ENCODE data around the gene RAI14.
"Not testable (repeated sequence)": the region's sequence is repeated elsewhere in the genome, so short reads cannot be mapped to it uniquely, and the experiment has no call there.

Gene RAI14

GRCh38 chr5:34770486-34770885 is 114.4 kb downstream of the RAI14 start:
- no peak for DNase-seq (ENCODE audit: low read depth in 2 of 2)

GRCh38 chr5:34771076-34771475 is 114.9 kb downstream of the RAI14 start:
- no peak for DNase-seq (ENCODE audit: low read depth in 2 of 2)

GRCh38 chr5:34772267-34773098 is 116.4 kb downstream of the RAI14 start:
- DNase-seq (ENCODE audit: low read depth in 2 of 2) = no peak

- DNase-seq (ENCODE audit: low read depth in 2 of 2) = no peak
These were observed 118.0 kb downstream of the RAI14 start for GRCh38 chr5:34774139-34774538.

GRCh38 chr5:34774678-34775077 is 118.5 kb downstream of the RAI14 start:
- DNase-seq (ENCODE audit: low read depth in 2 of 2) = not testable (repeated sequence)

GRCh38 chr5:34775886-34776285 is 119.8 kb downstream of the RAI14 start:
- no peak for DNase-seq (ENCODE audit: low read depth in 2 of 2)

- no peak for DNase-seq (ENCODE audit: low read depth in 2 of 2)
These were observed 122.1 kb downstream of the RAI14 start for GRCh38 chr5:34778091-34778850.

GRCh38 chr5:34783892-34784291 is 127.8 kb downstream of the RAI14 start:
- DNase-seq (ENCODE audit: low read depth in 2 of 2) = not testable (repeated sequence)

GRCh38 chr5:34787035-34787434 is 130.9 kb downstream of the RAI14 start:
- no peak for DNase-seq (ENCODE audit: low read depth in 2 of 2)

GRCh38 chr5:34789021-34789531 is 132.9 kb downstream of the RAI14 start:
- DNase-seq (ENCODE audit: low read depth in 2 of 2) = no peak

GRCh38 chr5:34789639-34790038 is 133.5 kb downstream of the RAI14 start:
- DNase-seq (ENCODE audit: low read depth in 2 of 2) = no peak

GRCh38 chr5:34790069-34790468 is 133.9 kb downstream of the RAI14 start:
- DNase-seq (ENCODE audit: low read depth in 2 of 2) = no peak

GRCh38 chr5:34791761-34792244 is 135.7 kb downstream of the RAI14 start:
- no peak for DNase-seq (ENCODE audit: low read depth in 2 of 2)

- no peak for DNase-seq (ENCODE audit: low read depth in 2 of 2)
These were observed 146.9 kb downstream of the RAI14 start for GRCh38 chr5:34802834-34803563.

GRCh38 chr5:34803974-34804732 is 148.0 kb downstream of the RAI14 start:
- no peak for DNase-seq (ENCODE audit: low read depth in 2 of 2)

- no peak for DNase-seq (ENCODE audit: low read depth in 2 of 2)
These were observed 148.8 kb downstream of the RAI14 start for GRCh38 chr5:34804913-34805312.

- DNase-seq (ENCODE audit: low read depth in 2 of 2) = no peak
These were observed 150.4 kb downstream of the RAI14 start for GRCh38 chr5:34806532-34806931.

- no peak for DNase-seq (ENCODE audit: low read depth in 2 of 2)
These were observed 155.6 kb downstream of the RAI14 start for GRCh38 chr5:34811706-34812105.

- no peak for DNase-seq (ENCODE audit: low read depth in 2 of 2)
These were observed 157.4 kb downstream of the RAI14 start for GRCh38 chr5:34813509-34813908.

- no peak for DNase-seq (ENCODE audit: low read depth in 2 of 2)
These were observed 161.6 kb downstream of the RAI14 start for GRCh38 chr5:34817558-34818351.
